NCI-H2029 treated with DMSO at 0.1 percent for 48 hours (cell line): ENCODE data around the gene CCNQ.

Source experiments
- DNase-seq: peaks from one replicate; lab custom pipeline; 2025; lab: John Stamatoyannopoulos, UW

Gene CCNQ

DNA sequence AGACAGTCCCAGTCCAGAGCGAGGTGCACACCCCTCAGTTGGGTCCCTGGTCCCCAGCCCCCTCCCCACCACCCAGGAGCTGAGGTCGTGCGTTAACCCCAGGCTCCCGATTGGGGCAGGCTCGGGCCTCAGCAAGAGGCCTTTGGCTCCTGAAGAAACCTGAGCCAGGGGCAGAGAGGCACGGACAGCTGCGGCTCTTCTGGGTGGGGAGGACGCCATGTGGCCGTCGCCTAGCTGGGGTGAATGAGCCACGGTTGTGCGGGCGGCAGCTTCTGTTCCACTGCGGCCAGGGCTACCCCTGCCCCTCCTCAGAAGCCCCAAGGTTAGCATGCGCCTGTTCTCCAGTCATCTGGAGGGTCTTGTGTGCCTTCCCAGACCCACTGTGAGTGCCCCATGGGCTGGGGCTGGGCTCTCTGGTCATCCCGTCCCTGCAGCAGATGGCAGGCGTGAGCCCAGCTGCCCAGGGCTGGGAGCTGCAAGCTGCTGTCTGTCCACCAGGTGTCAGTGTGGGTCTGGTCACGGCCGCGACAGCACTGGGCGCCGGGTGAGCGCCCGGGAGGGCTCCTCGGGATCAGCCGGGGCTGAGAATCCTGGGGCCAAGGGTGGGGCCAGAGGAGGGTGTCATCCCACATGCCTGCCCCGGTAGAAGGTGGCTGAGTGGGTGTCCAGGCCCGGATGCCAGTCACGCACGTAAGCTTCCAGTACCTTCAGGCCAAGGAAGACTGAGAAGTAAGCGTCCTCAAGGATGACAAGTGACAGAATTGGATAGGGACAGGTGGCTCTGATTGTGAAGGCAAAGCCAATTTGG is 59.6 kb downstream of the CCNQ start:
- no peak for DNase-seq

DNA sequence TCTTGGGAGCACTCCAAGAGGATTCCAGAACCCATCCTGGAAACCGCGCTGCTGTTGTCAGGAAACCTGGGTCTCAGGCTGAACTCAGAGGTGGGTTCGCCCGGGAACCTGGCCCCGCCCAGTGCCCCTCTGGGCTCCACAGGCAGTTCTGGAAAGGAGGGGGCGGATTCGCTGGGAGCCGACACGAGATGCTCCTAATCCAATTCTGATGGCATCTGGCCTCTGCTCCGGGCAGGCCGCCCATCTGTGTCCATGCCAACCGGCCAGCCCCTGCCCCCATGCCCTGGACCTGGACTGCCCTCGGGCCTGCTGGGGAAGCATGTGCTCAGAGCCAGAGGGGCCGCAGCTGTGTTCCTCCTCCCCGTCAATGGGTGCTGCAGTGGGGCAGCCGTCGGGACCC is 60.5 kb downstream of the CCNQ start:
- DNase-seq, result no peak
